Psoas muscle (tissue), 8 donors: ENCODE measurements around the gene DTNBP1. TPM values are rescaled to one million over a fixed set of nuclear protein-coding genes. Genes with fewer than 3 reads are reported as not detected.

Experiments
- ATAC-seq, 4 donors: fragments of 200-7000 bp; cut with Tn5 transposase; one replicate each; pipeline ENCODE4 v1.9.1; 2020; ENCODE audit warnings: moderate library complexity in 3 of 4, mild to moderate bottlenecking in 2 of 4
- DNase-seq, 2 donors: peaks; one replicate each; pipeline ENCODE4 v3.0.0-alpha.2; 2020
- H3K27ac ChIP-seq: fragments of 200-600 bp; one replicate; pipeline ENCODE4 v1.8.0; 2022
- H3K27me3 ChIP-seq, 3 donors: fragments of 200-600 bp in 1 of 3; one replicate each; pipeline versions ENCODE4 v1.6.1 to v1.8.0; 2013 to 2022; ENCODE audit warnings: low read length in 2 of 3, mild to moderate bottlenecking in 2 of 3, moderate library complexity in 1 of 3; ENCODE audit not compliant: insufficient read depth in 3 of 3
- H3K36me3 ChIP-seq, 2 donors: fragments of 200-600 bp in 1 of 2; one replicate each; pipeline versions ENCODE4 v1.6.1 to v1.8.0; 2013 to 2022; ENCODE audit warnings: low read depth in 1 of 2, mild to moderate bottlenecking in 1 of 2, moderate library complexity in 1 of 2; ENCODE audit not compliant: insufficient read depth in 1 of 2
- H3K4me1 ChIP-seq: fragments of 200-600 bp; one replicate; pipeline ENCODE4 v1.8.0; 2022
- H3K4me3 ChIP-seq: fragments of 200-600 bp; one replicate; pipeline ENCODE4 v1.8.0; 2022; ENCODE audit warnings: mild to moderate bottlenecking
- H3K9me3 ChIP-seq: fragments of 200-600 bp; one replicate; pipeline ENCODE4 v1.8.0; 2022
- CTCF ChIP-seq: fragments of 200-600 bp; IDR thresholded peaks from one replicate; pipeline ENCODE4 v1.8.0; 2022; ENCODE audit warnings: antibody characterized with exemption
- WGBS, 3 donors: extraction: QIAGEN DNeasy Blood & Tissue Kit; methylation state at CpG; one replicate each; pipeline versions ENCODE4 v1.1.6 to v1.1.7; 2013; 5-methylcytosine and 5-hydroxymethylcytosine counted together
- intact Hi-C, 2 donors: fragments of 100-400 bp; cut with DNase I; formaldehyde crosslinking; loops; one replicate each; pipeline versions ENCODE4 v1.11.0 to v1.14.2; 2022
- polyA plus RNA-seq, 3 donors: library from polyadenylated mRNA; stranded (reverse); fragments of 200-250 nt; gene quantifications; one replicate each; pipeline ENCODE4 v1.2.3, GENCODE V29; 2013
- total RNA-seq, 4 donors: library from RNA; stranded (reverse); fragmentation: NEBNext Ultra II Directional in 2 of 4; extraction: Animal tissue kit (Norgen Biotek cat#: 25700) in 2 of 4; gene quantifications; one replicate each; pipeline versions ENCODE4 v1.2.1 to v1.2.4, GENCODE V29; 2021 to 2023
- donor health status: healthy with polysubstance abuse.
- donor health status: DM: no; HTN: no; CAD: no; lungs with moderate emphysema.
- donor health status: Bipolar disorder and iron deficiency.
- donor health status: healthy.
- donor health status: DM: yes; HTN: yes; CAD: no.
- donor health status: DM: no; HTN: no; CAD: no.
- donor health status: DM: no; HTN: no; CAD: no.
- donor health status: DM: yes; HTN: yes; CAD: no.

DTNBP1 gene
- total and polyA plus RNA-seq, 7 donors, result 8.0 to 22.0 (median 15.0) TPM

- Histone ChIP-seq H3K27ac (no peak overlapping the region), H3K9me3 (no peaks in the 10 kb centered on the region), H3K4me3 (no peak overlapping the region), H3K27me3 (no peaks in the 10 kb centered on the region), H3K4me1 (peaks cover 15% of the 10 kb centered on the region), H3K36me3 (no peaks in the 10 kb centered on the region)
- ATAC-seq (no peak), DNase-seq (no peak)
- no peak for TF ChIP-seq CTCF
- WGBS, 3 donors, result 84 to 93% (median 89%) methylated on average over 5 of the region's 5 CpGs
- intact Hi-C loops, result no loop called here
Measured at GRCh38 chr6:15555101-15556038, 107.5 kb downstream of the DTNBP1 start.

GRCh38 chr6:15554728-15555100, 108.1 kb downstream of the DTNBP1 start:
- no peak for DNase-seq
- WGBS, 3 donors, result 98 to 99% (median 98%) methylated on average over 6 of the region's 6 CpGs
- intact Hi-C loops, result no loop called here

GRCh38 chr6:15553736-15554294, 109.0 kb downstream of the DTNBP1 start:
- H3K4me3 ChIP-seq, result no peak overlapping the region
- H3K27me3 ChIP-seq, result no peaks in the 10 kb centered on the region
- no peak overlapping the region for H3K27ac ChIP-seq
- DNase-seq, result no peak
- WGBS, 3 donors, result 93 to 95% (median 94%) methylated on average over 4 of the region's 4 CpGs
- H3K36me3 ChIP-seq, result no peaks in the 10 kb centered on the region
- no peaks in the 10 kb centered on the region for H3K9me3 ChIP-seq
- no peak for ATAC-seq
- no peak for TF ChIP-seq CTCF
- peaks cover 15% of the 10 kb centered on the region for H3K4me1 ChIP-seq
- intact Hi-C loops, result no loop called here

More at GRCh38 chr6:15554728-15555100, 108.1 kb downstream of the DTNBP1 start:
- no peak for ATAC-seq
- no peaks in the 10 kb centered on the region for H3K27me3 ChIP-seq
- H3K9me3 ChIP-seq, result no peaks in the 10 kb centered on the region
- no peak for TF ChIP-seq CTCF
- peaks cover 15% of the 10 kb centered on the region for H3K4me1 ChIP-seq
- no peak overlapping the region for H3K27ac ChIP-seq
- no peak overlapping the region for H3K4me3 ChIP-seq
- no peaks in the 10 kb centered on the region for H3K36me3 ChIP-seq

- WGBS, 3 donors, result 92 to 95% (median 93%) methylated on average over 2 of the region's 2 CpGs
- Histone ChIP-seq H3K27ac (no peak overlapping the region), H3K27me3 (no peaks in the 10 kb centered on the region), H3K4me3 (no peak overlapping the region), H3K9me3 (no peaks in the 10 kb centered on the region), H3K4me1 (peaks cover 15% of the 10 kb centered on the region), H3K36me3 (no peaks in the 10 kb centered on the region)
- intact Hi-C loops, result no loop called here
- DNase-seq, result no peak
- ATAC-seq, result no peak
- no peak for TF ChIP-seq CTCF
Measured at GRCh38 chr6:15553031-15553430, 109.8 kb downstream of the DTNBP1 start.
